Measurements from ENCODE around the gene TMEM235.

The TMEM235 gene

DNA sequence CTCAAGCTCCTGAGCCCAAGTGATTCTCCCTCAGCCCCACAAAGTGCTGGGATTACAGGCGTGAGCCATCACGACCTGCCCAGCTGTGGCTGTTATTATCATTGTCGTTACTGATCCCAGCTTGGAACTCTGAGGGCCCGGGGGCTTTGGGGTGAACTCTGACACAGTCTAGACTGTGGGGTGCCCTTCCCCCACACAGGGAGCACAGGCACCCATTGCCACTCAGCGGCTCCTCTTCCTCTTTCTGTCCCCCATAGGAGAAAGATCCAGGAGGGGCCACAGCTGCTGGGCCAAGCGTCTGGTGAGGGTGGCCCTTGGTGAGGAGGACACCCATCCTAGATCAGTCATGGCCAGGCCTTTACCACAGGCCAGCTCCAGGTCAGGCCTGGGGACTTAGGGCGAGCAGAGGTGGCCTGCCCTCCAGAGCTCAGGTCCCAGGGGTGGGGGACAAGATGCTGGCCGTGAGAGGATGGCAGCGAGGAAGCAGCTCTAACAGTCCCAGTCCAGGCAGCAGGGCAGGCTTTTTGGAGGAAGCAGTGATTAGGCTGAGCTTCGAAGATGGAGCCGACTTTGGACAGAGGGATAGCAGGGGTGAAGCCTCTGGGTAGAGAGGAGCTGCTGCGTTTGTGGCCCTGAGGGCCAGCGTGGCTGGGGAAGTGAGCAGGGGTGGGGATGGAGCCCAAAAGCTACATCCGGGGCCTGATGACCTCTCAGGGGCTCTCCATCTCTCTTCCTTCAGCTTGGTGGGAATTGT lies 24.7 kb downstream of the TMEM235 start:
- 0 out of 2 replicates have a peak, but pooled peaks cover 3% of the 10 kb centered on the region for H3K4me1 ChIP-seq (ENCODE audit: control insufficient read depth, insufficient read depth, low read length)
- TF ChIP-seq ZSCAN30 (tag by site-specific recombination; IDR thresholded peaks at IDR 0.05) (no peak), ZNF391 (tag by site-specific recombination; IDR thresholded peaks at IDR 0.05; ENCODE audit: borderline replicate concordance, low read depth) (no peak), ZNF335 (tag by site-specific recombination; conservative IDR thresholded peaks at IDR 0.05) (0 out of 2 replicates have a peak, but pooled peaks have one; percentile 38), ZNF623 (tag by site-specific recombination; IDR thresholded peaks at IDR 0.05) (no peak)
- POLR2A ChIA-PET, result interaction anchor here (1.7 kb wide), 1 partner anchor 13 kb away, joined by 5 read pairs; no protein-coding TSS in a partner anchor
- no peaks in the 10 kb centered on the region for H3K36me3 ChIP-seq (ENCODE audit: control insufficient read depth in 2 of 2, insufficient read depth in 1 of 2, low read length in 2 of 2)
- H3K9me3 ChIP-seq (ENCODE audit: control insufficient read depth, insufficient read depth, low read depth, low read length), result no peaks in the 10 kb centered on the region
- CTCF ChIA-PET, result interaction anchor here (0.6 to 1.7 kb wide), 12 partner anchors 17 to 773 kb away, joined by 3 to 9 read pairs (median 3); no protein-coding TSS in a partner anchor
- no peak overlapping the region for H3K27ac ChIP-seq (ENCODE audit: extremely low read depth, low read depth, low read length)
- H3K4me3 ChIP-seq (ENCODE audit: low read depth, low read length), result no peak overlapping the region

DNA sequence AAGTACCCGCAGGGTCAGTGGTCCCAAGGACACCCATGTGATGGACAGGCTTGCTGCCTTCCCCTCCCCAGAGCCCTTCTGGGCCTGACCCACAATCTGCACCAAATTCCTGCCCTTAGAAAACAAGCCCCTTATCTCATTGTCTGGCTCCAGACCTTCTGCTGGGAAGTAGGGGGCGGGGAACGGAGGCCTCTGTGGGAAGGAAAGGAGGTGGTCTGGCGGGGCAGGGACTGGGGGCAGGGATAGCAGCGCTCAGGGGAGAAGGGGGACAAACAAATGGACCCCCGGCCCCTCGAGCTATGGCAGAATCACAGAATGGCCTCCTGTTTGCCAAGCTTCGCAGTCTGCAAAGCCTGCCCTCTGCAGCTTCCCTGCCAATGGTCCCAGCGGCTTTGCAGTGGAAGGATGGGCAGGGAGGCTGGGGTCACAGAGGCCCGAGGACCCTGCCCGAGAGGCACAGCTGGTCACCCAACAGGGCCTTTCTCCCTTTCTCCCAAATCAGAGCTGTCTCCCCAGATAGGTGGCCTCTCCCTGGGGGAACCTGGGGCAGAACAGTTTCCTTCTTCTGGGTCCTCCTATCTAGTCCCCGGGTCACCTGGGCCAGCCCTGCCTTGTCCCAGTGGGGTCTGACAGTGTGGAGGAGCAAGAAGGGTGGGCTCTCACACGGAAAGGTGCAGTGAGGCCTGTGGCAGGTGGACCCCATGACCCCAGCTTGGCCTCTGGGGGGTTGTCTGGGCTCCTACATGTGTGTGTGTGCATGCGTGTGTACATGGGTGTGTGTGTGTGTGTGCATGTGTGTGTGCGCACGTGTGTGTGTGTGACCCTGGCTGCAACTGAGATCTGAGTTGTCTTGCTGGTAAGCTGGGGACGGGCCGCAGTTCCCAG lies 25.5 kb downstream of the TMEM235 start:
- H3K27ac ChIP-seq (ENCODE audit: extremely low read depth, low read depth, low read length), result no peak overlapping the region
- H3K4me3 ChIP-seq (ENCODE audit: low read depth, low read length), result no peak overlapping the region
- TF ChIP-seq, protein P1, sequence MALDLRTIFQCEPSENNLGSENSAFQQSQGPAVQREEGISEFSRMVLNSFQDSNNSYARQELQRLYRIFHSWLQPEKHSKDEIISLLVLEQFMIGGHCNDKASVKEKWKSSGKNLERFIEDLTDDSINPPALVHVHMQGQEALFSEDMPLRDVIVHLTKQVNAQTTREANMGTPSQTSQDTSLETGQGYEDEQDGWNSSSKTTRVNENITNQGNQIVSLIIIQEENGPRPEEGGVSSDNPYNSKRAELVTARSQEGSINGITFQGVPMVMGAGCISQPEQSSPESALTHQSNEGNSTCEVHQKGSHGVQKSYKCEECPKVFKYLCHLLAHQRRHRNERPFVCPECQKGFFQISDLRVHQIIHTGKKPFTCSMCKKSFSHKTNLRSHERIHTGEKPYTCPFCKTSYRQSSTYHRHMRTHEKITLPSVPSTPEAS (tag by site-specific recombination; IDR thresholded peaks at IDR 0.05), result peak; percentile 70
- TF ChIP-seq, protein P2, sequence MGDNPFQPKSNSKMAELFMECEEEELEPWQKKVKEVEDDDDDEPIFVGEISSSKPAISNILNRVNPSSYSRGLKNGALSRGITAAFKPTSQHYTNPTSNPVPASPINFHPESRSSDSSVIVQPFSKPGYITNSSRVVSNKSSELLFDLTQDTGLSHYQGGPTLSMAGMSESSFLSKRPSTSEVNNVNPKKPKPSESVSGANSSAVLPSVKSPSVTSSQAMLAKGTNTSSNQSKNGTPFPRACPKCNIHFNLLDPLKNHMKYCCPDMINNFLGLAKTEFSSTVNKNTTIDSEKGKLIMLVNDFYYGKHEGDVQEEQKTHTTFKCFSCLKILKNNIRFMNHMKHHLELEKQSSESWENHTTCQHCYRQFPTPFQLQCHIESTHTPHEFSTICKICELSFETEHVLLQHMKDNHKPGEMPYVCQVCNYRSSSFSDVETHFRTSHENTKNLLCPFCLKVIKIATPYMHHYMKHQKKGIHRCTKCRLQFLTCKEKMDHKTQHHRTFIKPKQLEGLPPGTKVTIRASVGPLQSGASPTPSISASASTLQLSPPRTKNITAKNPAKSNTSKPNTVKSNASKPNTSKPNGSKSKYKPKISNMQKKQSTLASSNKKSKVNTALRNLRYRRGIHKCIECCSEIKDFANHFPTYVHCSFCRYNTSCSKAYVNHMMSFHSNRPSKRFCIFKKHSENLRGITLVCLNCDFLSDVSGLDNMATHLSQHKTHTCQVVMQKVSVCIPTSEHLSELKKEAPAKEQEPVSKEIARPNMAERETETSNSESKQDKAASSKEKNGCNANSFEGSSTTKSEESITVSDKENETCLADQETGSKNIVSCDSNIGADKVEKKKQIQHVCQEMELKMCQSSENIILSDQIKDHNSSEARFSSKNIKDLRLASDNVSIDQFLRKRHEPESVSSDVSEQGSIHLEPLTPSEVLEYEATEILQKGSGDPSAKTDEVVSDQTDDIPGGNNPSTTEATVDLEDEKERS (tag by site-specific recombination; IDR thresholded peaks at IDR 0.05), result no peak
- POLR2A ChIA-PET, result no interaction called here
- H3K36me3 ChIP-seq (ENCODE audit: control insufficient read depth in 2 of 2, insufficient read depth in 1 of 2, low read length in 2 of 2), result no peaks in the 10 kb centered on the region
- H3K9me3 ChIP-seq (ENCODE audit: control insufficient read depth, insufficient read depth, low read depth, low read length), result no peaks in the 10 kb centered on the region
- H3K4me1 ChIP-seq (ENCODE audit: control insufficient read depth, insufficient read depth, low read length), result 0 out of 2 replicates have a peak, but pooled peaks cover 3% of the 10 kb centered on the region
- CTCF ChIA-PET, result interaction anchor here (0.6 to 1.7 kb wide), 6 partner anchors 18 to 240 kb away, joined by 3 to 9 read pairs (median 3); no protein-coding TSS in a partner anchor

DNA sequence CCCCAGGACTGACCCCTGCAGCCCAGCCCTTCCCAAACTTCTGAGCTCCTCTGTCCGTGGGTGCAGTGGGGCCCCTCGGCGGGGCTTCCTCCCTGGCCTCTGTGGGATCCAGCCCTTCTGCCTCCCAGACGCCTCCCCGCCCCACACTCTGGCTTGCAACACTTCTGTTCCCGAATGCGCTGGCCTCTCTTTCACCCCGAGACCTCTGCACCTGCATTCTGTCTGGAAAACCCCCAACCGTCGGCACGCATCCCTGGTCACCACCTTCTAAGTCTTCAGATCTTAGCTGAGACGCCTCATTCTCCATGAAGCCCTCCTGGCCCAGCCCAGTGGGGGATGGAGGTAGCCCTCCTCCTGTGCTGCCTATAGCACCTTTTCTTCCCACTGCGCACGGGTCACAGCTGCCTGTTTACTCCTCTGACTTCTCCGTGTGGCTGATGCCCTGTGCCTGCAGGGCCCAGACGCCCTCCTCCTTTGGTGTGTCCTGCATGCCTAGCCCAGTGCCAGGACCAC lies 26.4 kb downstream of the TMEM235 start:
- Histone ChIP-seq H3K36me3 (ENCODE audit: control insufficient read depth in 2 of 2, insufficient read depth in 1 of 2, low read length in 2 of 2) (no peaks in the 10 kb centered on the region), H3K9me3 (ENCODE audit: control insufficient read depth, insufficient read depth, low read depth, low read length) (no peaks in the 10 kb centered on the region), H3K4me1 (ENCODE audit: control insufficient read depth, insufficient read depth, low read length) (0 out of 2 replicates have a peak, but pooled peaks cover 3% of the 10 kb centered on the region), H3K27ac (ENCODE audit: extremely low read depth, low read depth, low read length) (no peak overlapping the region), H3K4me3 (ENCODE audit: low read depth, low read length) (no peak overlapping the region)
- CTCF ChIA-PET, result no interaction called here
- POLR2A ChIA-PET, result no interaction called here
- TF ChIP-seq ZNF341 (tag by site-specific recombination; IDR thresholded peaks at IDR 0.05; ENCODE audit: low read depth) (peak; percentile 38; the same call in 1 of the 2 replicates), ZNF10 (tag by site-specific recombination; IDR thresholded peaks at IDR 0.05) (no peak), ZNF23 (tag by site-specific recombination; IDR thresholded peaks at IDR 0.05; ENCODE audit: borderline replicate concordance) (no peak), YY1 (tag by site-specific recombination; IDR thresholded peaks at IDR 0.05) (no peak)

Data from HEK293 (cell line).